CD4-positive, alpha-beta T cell treated with Interleukin-10 for 1 hour (primary cell): Measurements from ENCODE around the gene OR2T5.
"Not testable (repeated sequence)": the region's sequence is repeated elsewhere in the genome, so short reads cannot be mapped to it uniquely, and the experiment has no call there.

Experiments used
- DNase-seq: peaks from one replicate; pipeline ENCODE4 v3.0.0-alpha.2; 2020

OR2T5 gene

GRCh38 chr1:248488289-248488688 is at the start of gene OR2T5:
Gene OR2T5 (plus strand): TSS chr1:248488589. CDS start chr1:248488589, 0 bp downstream.
- not testable (repeated sequence) for DNase-seq

GRCh38 chr1:248438668-248439067 is 49.7 kb upstream of the OR2T5 start:
- DNase-seq = not testable (repeated sequence)

GRCh38 chr1:248439283-248439682 is 49.1 kb upstream of the OR2T5 start:
- DNase-seq = not testable (repeated sequence)

- DNase-seq = not testable (repeated sequence)
Measured at GRCh38 chr1:248442500-248443277, 45.7 kb upstream of the OR2T5 start.

- DNase-seq = not testable (repeated sequence)
Measured at GRCh38 chr1:248444603-248445002, 43.8 kb upstream of the OR2T5 start.

GRCh38 chr1:248445399-248445798 is 43.0 kb upstream of the OR2T5 start, which contains the start of gene OR2T2:
Gene OR2T2 (plus strand): TSS chr1:248445637. CDS start chr1:248452798, 7,161 bp downstream.
- not testable (repeated sequence) for DNase-seq

GRCh38 chr1:248448409-248449074 is 39.8 kb upstream of the OR2T5 start:
- not testable (repeated sequence) for DNase-seq

- DNase-seq = not testable (repeated sequence)
Measured at GRCh38 chr1:248449821-248450465, 38.4 kb upstream of the OR2T5 start.

- not testable (repeated sequence) for DNase-seq
Measured at GRCh38 chr1:248450466-248451145, 37.8 kb upstream of the OR2T5 start.

- DNase-seq = not testable (repeated sequence)
Measured at GRCh38 chr1:248453619-248454018, 34.8 kb upstream of the OR2T5 start.

- DNase-seq = not testable (repeated sequence)
Measured at GRCh38 chr1:248455045-248455444, 33.3 kb upstream of the OR2T5 start.

- not testable (repeated sequence) for DNase-seq
Measured at GRCh38 chr1:248456635-248457034, 31.8 kb upstream of the OR2T5 start.

- not testable (repeated sequence) for DNase-seq
Measured at GRCh38 chr1:248459117-248459516, 29.3 kb upstream of the OR2T5 start.

- no peak for DNase-seq
Measured at GRCh38 chr1:248471154-248471553, 17.2 kb upstream of the OR2T5 start.

GRCh38 chr1:248472111-248472510 is 16.3 kb upstream of the OR2T5 start:
- not testable (repeated sequence) for DNase-seq

GRCh38 chr1:248473051-248473450 is 15.3 kb upstream of the OR2T5 start, which contains the start of gene OR2T3:
Gene OR2T3 (plus strand): TSS chr1:248473351. CDS start chr1:248473351, 0 bp downstream.
- DNase-seq = not testable (repeated sequence)

GRCh38 chr1:248475660-248476059 is 12.7 kb upstream of the OR2T5 start:
- not testable (repeated sequence) for DNase-seq

- peak; percentile 30 for DNase-seq
Measured at GRCh38 chr1:248481686-248482579, 6.5 kb upstream of the OR2T5 start.

- DNase-seq = not testable (repeated sequence)
Measured at GRCh38 chr1:248496661-248497060, 8.3 kb downstream of the OR2T5 start.

GRCh38 chr1:248500305-248501035 is 12.1 kb downstream of the OR2T5 start:
- DNase-seq = not testable (repeated sequence)

- not testable (repeated sequence) for DNase-seq
Measured at GRCh38 chr1:248507773-248508172, 19.4 kb downstream of the OR2T5 start, which contains the start of gene OR2G6. Gene OR2G6 (plus strand): TSS chr1:248508073. CDS start chr1:248521647, 13,574 bp downstream.
